HUES6 (cell line): Measurements from ENCODE around the gene CFD.
"Not testable (repeated sequence)": the region's sequence is repeated elsewhere in the genome, so short reads cannot be mapped to it uniquely, and the experiment has no call there.

Source experiments
- H3K27ac ChIP-seq: 2 replicates; pipeline ENCODE4 v1.7.0; 2013; ENCODE audit warnings: low read depth, mild to moderate bottlenecking, low read length, inconsistent platforms
- H3K27me3 ChIP-seq: 2 replicates; pipeline ENCODE4 v1.6.1; 2013; ENCODE audit warnings: low read length; ENCODE audit not compliant: control insufficient read depth, insufficient read depth
- H3K36me3 ChIP-seq: 2 replicates; pipeline ENCODE4 v1.6.1; 2013; ENCODE audit warnings: low read length; ENCODE audit not compliant: control insufficient read depth, insufficient read depth
- H3K4me1 ChIP-seq: 2 replicates; pipeline ENCODE4 v1.6.1; 2013; ENCODE audit warnings: low read length; ENCODE audit not compliant: control insufficient read depth, insufficient read depth
- H3K4me3 ChIP-seq: 2 replicates; pipeline ENCODE4 v1.5.1; 2013; ENCODE audit warnings: low read depth, low read length
- H3K9ac ChIP-seq: one replicate; pipeline ENCODE4 v1.6.1; 2013; ENCODE audit warnings: mild to moderate bottlenecking, low read length
- H3K9me3 ChIP-seq: 2 replicates; pipeline ENCODE4 v1.6.1; 2013; ENCODE audit warnings: low read depth, low read length; ENCODE audit not compliant: control insufficient read depth, insufficient read depth

The CFD gene

GRCh38 chr19:844546-844971, 14.9 kb upstream of the CFD start:
- no peaks in the 10 kb centered on the region for H3K4me1 ChIP-seq
- H3K9ac ChIP-seq, result no peak overlapping the region
- H3K9me3 ChIP-seq, result no peaks in the 10 kb centered on the region
- no peaks in the 10 kb centered on the region for H3K36me3 ChIP-seq
- no peak overlapping the region for H3K27ac ChIP-seq
- H3K4me3 ChIP-seq, result no peak overlapping the region
- H3K27me3 ChIP-seq, result peaks cover 34% of the 10 kb centered on the region

DNA sequence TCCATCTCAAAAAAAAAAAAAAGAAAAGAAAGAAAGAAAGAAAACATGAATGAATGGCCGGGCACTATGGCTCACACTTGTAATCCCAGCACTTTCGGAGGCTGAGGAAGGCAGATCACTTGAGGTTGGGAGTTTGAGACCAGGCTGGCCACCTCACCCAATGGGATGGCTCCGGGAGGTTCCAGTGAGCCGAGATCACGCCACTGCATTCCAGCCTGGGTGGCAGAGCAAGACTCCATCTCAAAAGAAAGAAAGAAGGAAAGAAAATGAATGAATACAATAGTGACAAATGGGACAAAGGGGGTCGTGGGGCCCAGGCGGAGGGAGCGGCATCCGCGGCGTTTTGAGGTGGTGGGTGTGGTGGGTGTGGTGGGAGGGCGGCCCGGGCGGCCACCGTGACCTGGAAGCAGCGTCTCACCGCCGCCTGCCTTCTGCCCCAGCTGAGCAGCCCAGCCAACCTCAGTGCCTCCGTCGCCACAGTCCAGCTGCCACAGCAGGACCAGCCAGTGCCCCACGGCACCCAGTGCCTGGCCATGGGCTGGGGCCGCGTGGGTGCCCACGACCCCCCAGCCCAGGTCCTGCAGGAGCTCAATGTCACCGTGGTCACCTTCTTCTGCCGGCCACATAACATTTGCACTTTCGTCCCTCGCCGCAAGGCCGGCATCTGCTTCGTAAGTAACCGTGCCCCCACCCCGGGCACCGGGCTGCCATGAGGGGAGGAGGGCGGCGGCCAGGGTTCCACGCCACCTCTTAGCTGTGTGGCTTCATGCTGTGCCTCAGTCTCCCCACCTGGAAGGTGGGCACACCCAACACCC, 13.6 kb upstream of the CFD start:
- peaks cover 34% of the 10 kb centered on the region for H3K27me3 ChIP-seq
- no peak overlapping the region for H3K4me3 ChIP-seq
- no peaks in the 10 kb centered on the region for H3K9me3 ChIP-seq
- H3K9ac ChIP-seq, result no peak overlapping the region
- no peak overlapping the region for H3K27ac ChIP-seq
- H3K36me3 ChIP-seq, result no peaks in the 10 kb centered on the region
- peaks cover 4% of the 10 kb centered on the region; the same call in 1 of the 2 replicates for H3K4me1 ChIP-seq

GRCh38 chr19:848386-848921, 11.0 kb upstream of the CFD start:
- no peak overlapping the region for H3K9ac ChIP-seq
- peaks cover 4% of the 10 kb centered on the region; the same call in 1 of the 2 replicates for H3K4me1 ChIP-seq
- no peaks in the 10 kb centered on the region for H3K9me3 ChIP-seq
- H3K4me3 ChIP-seq, result no peak overlapping the region
- H3K27me3 ChIP-seq, result peaks cover 22% of the 10 kb centered on the region
- H3K36me3 ChIP-seq, result no peaks in the 10 kb centered on the region
- no peak overlapping the region for H3K27ac ChIP-seq

GRCh38 chr19:849195-849594, 10.3 kb upstream of the CFD start:
- not testable (repeated sequence) for H3K4me3 ChIP-seq, H3K9me3 ChIP-seq, H3K9ac ChIP-seq, H3K4me1 ChIP-seq, H3K27ac ChIP-seq, H3K36me3 ChIP-seq
- H3K27me3 ChIP-seq, result peaks cover 16% of the 10 kb centered on the region

DNA sequence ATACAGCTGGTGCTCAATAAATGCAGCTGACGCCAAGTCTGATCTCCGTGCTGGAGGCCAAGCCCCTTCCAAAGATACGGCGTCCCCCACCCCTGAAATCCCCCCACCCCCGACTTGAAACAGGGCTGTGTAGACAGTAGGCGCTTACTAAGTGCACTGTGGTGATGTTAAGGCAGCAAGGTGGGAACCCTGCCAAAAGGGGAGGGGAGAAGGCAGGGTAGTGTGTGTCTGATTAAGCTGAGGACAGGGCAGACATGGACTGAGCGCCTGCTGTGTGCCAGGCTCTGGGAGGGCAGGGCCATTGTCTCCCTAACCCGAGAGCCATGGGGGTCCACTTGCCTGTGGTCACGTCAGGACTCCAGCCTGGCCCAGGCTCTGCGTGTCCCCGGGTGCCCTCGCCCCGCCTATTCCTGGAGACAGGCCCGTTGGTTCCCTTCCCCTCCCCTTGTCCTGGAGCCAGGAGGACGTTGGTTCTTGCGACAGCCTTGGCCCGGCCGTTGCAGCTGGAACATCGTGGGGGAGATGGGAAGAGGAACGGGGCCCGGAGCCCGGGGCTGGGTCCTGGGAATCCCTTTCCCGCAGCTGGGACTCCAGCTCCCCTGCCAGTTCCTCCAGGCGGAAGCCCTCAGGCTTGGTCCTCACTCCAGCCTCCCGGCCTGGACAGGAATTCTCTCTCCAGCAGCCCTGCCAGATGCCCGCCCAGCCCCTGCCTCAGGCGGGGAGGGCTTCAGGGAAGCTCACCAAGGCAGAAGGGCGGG, 9.1 kb upstream of the CFD start:
- H3K9me3 ChIP-seq, result no peaks in the 10 kb centered on the region
- peaks cover 4% of the 10 kb centered on the region; the same call in 1 of the 2 replicates for H3K4me1 ChIP-seq
- H3K9ac ChIP-seq, result no peak overlapping the region
- no peaks in the 10 kb centered on the region for H3K36me3 ChIP-seq
- peaks cover 8% of the 10 kb centered on the region; the same call in 1 of the 2 replicates for H3K27me3 ChIP-seq
- H3K4me3 ChIP-seq, result no peak overlapping the region
- no peak overlapping the region for H3K27ac ChIP-seq

- Histone ChIP-seq H3K9ac (no peak overlapping the region), H3K4me3 (no peak overlapping the region), H3K27me3 (peaks cover 2% of the 10 kb centered on the region; the same call in 1 of the 2 replicates), H3K9me3 (no peaks in the 10 kb centered on the region), H3K4me1 (peaks cover 4% of the 10 kb centered on the region; the same call in 1 of the 2 replicates), H3K27ac (no peak overlapping the region), H3K36me3 (no peaks in the 10 kb centered on the region)
Measured at GRCh38 chr19:850979-851335, 8.5 kb upstream of the CFD start.

DNA sequence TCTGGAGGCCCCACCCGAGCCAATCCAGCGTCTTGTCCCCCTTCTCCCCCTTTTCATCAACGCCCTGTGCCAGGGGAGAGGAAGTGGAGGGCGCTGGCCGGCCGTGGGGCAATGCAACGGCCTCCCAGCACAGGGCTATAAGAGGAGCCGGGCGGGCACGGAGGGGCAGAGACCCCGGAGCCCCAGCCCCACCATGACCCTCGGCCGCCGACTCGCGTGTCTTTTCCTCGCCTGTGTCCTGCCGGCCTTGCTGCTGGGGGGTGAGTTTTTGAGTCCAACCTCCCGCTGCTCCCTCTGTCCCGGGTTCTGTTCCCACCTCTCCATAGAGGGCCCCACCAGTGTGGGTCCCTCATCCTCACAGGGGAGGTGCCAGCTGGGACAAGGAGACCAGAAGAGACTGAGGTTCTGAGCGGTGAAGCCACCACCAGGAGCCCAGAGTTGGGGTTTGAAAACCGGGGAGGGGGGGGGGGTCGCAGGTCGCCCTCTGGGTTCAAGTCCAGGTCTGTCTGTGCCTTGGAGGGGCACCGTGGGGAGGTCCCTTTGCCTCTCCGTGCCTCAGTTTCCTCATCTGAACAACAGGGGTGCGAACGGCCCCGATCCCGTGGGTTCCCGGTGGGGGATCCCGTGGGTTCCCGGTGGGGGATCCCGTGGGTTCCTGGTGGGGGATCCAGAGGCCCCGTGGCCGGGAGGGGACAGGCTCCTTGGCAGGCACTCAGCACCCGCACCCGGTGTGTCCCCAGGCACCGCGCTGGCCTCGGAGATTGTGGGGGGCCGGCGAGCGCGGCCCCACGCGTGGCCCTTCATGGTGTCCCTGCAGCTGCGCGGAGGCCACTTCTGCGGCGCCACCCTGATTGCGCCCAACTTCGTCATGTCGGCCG, 7.1 kb upstream of the CFD start, which contains the start of gene ELANE:
ELANE (plus strand) TSS at position 168 of the 878 bp plus-strand sequence; CDS start at position 194, 26 bp downstream.
- H3K9ac ChIP-seq, result no peak within 1 kb of the TSS
- no peaks in the 10 kb centered on the region for H3K27me3 ChIP-seq
- no peak within 1 kb of the TSS for H3K4me3 ChIP-seq
- H3K9me3 ChIP-seq, result no peaks in the 10 kb centered on the region
- no peaks in the 10 kb centered on the region for H3K36me3 ChIP-seq
- H3K27ac ChIP-seq, result no peak within 1 kb of the TSS
- H3K4me1 ChIP-seq, result peaks cover 4% of the 10 kb centered on the region; the same call in 1 of the 2 replicates

DNA sequence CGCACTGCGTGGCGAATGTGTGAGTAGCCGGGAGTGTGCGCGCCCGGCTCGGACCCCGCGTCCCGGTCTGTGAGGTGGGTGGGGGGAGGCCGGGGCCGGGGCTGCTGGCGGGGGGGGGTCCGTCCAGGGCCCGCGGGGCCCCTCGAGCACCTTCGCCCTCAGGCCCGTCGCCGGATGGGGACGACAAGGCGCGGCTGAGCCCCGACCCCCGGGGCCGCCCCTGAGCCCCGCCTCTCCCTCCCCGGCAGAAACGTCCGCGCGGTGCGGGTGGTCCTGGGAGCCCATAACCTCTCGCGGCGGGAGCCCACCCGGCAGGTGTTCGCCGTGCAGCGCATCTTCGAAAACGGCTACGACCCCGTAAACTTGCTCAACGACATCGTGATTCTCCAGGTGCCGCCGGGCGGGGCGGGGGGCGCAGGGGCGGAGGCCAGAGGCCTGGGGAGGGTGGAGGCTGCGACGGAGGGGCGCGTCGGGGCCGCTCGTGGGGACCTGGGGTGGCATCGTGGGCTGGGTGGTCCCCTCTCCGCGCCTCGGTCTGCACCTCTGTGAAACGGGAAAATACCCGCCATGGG, 6.4 kb upstream of the CFD start:
- Histone ChIP-seq H3K27ac (no peak overlapping the region), H3K9ac (no peak overlapping the region), H3K9me3 (no peaks in the 10 kb centered on the region), H3K36me3 (no peaks in the 10 kb centered on the region), H3K27me3 (no peaks in the 10 kb centered on the region), H3K4me1 (peaks cover 4% of the 10 kb centered on the region; the same call in 1 of the 2 replicates), H3K4me3 (no peak overlapping the region)

GRCh38 chr19:853614-854220, 5.7 kb upstream of the CFD start:
- not testable (repeated sequence) for H3K9ac ChIP-seq, H3K4me1 ChIP-seq, H3K36me3 ChIP-seq, H3K27me3 ChIP-seq, H3K4me3 ChIP-seq, H3K9me3 ChIP-seq, H3K27ac ChIP-seq

GRCh38 chr19:854549-854948, 4.9 kb upstream of the CFD start:
- no peaks in the 10 kb centered on the region for H3K36me3 ChIP-seq
- H3K4me3 ChIP-seq, result no peak overlapping the region
- H3K9me3 ChIP-seq, result no peaks in the 10 kb centered on the region
- H3K27me3 ChIP-seq, result peaks cover 6% of the 10 kb centered on the region
- H3K27ac ChIP-seq, result no peak overlapping the region
- peaks cover 4% of the 10 kb centered on the region; the same call in 1 of the 2 replicates for H3K4me1 ChIP-seq
- no peak overlapping the region for H3K9ac ChIP-seq
